GM12878 (cell line): ENCODE data around the gene OTOS. TPM values are rescaled to one million over a fixed set of nuclear protein-coding genes. Genes with fewer than 3 reads are reported as not detected.

Experiments used
- ATAC-seq: fragments of 200-7000 bp; cut with Tn5 transposase; 3 replicates; pipeline ENCODE4 v1.9.1; 2020; ENCODE audit warnings: mild to moderate bottlenecking, moderate library complexity
- BruUV-seq: library from RNA; stranded (reverse); fragments of 400-500 nt; replicated peaks from 2 replicates; lab custom pipeline; 2021; lab: Mats Ljungman, UMichigan
- CTCF ChIA-PET: fragments of 300-600 bp; sonication (Branson Sonifier 250); formaldehyde crosslinking; extraction: SDS; loops from one replicate; lab custom pipeline; 2021; ENCODE audit warnings: inconsistent platforms; lab: Yijun Ruan, JAX
- POLR2A ChIA-PET: fragments of 350-600 bp; formaldehyde crosslinking; extraction: SDS; loops from one replicate; lab custom pipeline; 2021; ENCODE audit warnings: inconsistent platforms; lab: Charles Lee
- RAD21 ChIA-PET: fragments of 300-600 bp; sonication (Branson Sonifier 250); formaldehyde crosslinking; loops from one replicate; lab custom pipeline; 2023; ENCODE audit warnings: antibody characterized with exemption; ENCODE audit not compliant: unreplicated experiment; lab: Charles Lee
- SMC1A ChIA-PET: fragments of 300-600 bp; sonication (Branson Sonifier 250); formaldehyde crosslinking; loops from one replicate; lab custom pipeline; 2023; ENCODE audit not compliant: unreplicated experiment, uncharacterized antibody; lab: Charles Lee
- DNase-seq: peaks from one replicate; pipeline ENCODE4 v3.0.0-alpha.2; 2011; ENCODE audit warnings: low read depth, low spot score
- FAIRE-seq: peaks from 3 replicates; lab custom pipeline; 2011; peaks lifted over from hg19 to GRCh38; lab: Jason Lieb, UNC
- H2AFZ ChIP-seq: 2 replicates; pipeline ENCODE4 v1.6.0; 2011; ENCODE audit warnings: low read depth, low read length, control low read depth; ENCODE audit not compliant: control insufficient read depth
- H3K27ac ChIP-seq: 2 replicates; pipeline ENCODE4 v1.5.1; 2011; ENCODE audit warnings: control low read depth; ENCODE audit not compliant: control insufficient read depth, insufficient read depth
- H3K27me3 ChIP-seq, 2 experiments: replicated peaks in 1 of 2; 2 replicates each; pipeline versions ENCODE4 v1.6.0 to v1.6.1; 2011; ENCODE audit warnings: low read length in 1 of 2; ENCODE audit not compliant: control insufficient read depth in 2 of 2, insufficient read depth in 2 of 2
- H3K36me3 ChIP-seq, 2 experiments: 2 replicates each; pipeline ENCODE4 v1.5.1; 2011; ENCODE audit warnings: low read length in 1 of 2; ENCODE audit not compliant: control insufficient read depth in 2 of 2, insufficient read depth in 2 of 2
- H3K4me1 ChIP-seq: 2 replicates; pipeline ENCODE4 v1.6.1; 2011; ENCODE audit warnings: mild to moderate bottlenecking, low read length, moderate library complexity, mixed read lengths; ENCODE audit not compliant: control insufficient read depth, insufficient read depth
- H3K4me2 ChIP-seq: 2 replicates; pipeline ENCODE4 v1.6.0; 2011; ENCODE audit warnings: control low read depth; ENCODE audit not compliant: control insufficient read depth, insufficient read depth
- H3K4me3 ChIP-seq: fragments of 200-600 bp; sonication (generic); 2 replicates; pipeline ENCODE4 v1.5.1; 2016
- H3K79me2 ChIP-seq: 2 replicates; pipeline ENCODE4 v1.6.0; 2011; ENCODE audit warnings: low read length; ENCODE audit not compliant: control insufficient read depth, insufficient read depth
- H3K9ac ChIP-seq: 2 replicates; pipeline ENCODE4 v1.8.0; 2011; ENCODE audit warnings: low read length, control low read depth, mixed read lengths; ENCODE audit not compliant: control insufficient read depth, insufficient read depth
- H3K9me3 ChIP-seq: replicated peaks from 3 replicates; pipeline ENCODE4 v1.5.1; 2011; ENCODE audit warnings: mild to moderate bottlenecking, low read length; ENCODE audit not compliant: control insufficient read depth, insufficient read depth
- H4K20me1 ChIP-seq: 2 replicates; pipeline ENCODE4 v1.6.0; 2011; ENCODE audit not compliant: control insufficient read depth, insufficient read depth
- RCOR1 ChIP-seq: conservative IDR thresholded peaks from 2 replicates; pipeline ENCODE4 v1.6.1; 2012; ENCODE audit warnings: low read depth, low read length, improper control_type of control experiment
- ZNF384 ChIP-seq: IDR thresholded peaks from 2 replicates; pipeline ENCODE4 v1.6.1; 2012; ENCODE audit warnings: low read depth, mild to moderate bottlenecking, low read length, improper control_type of control experiment, borderline replicate concordance
- WGBS: methylation state at CpG from one replicate; pipeline ENCODE4 v1.1.6; 2016; ENCODE audit warnings: low lambda C conversion rate; ENCODE audit not compliant: insufficient replicate concordance, insufficient coverage; ENCODE audit errors: missing lambda C conversion rate; 5-methylcytosine and 5-hydroxymethylcytosine counted together
- in situ Hi-C: fragments of 300-500 bp; cut with MboI; formaldehyde crosslinking; loops from 9 replicates; pipeline ENCODE4 v1.14.3; 2018; ENCODE audit warnings: mixed read lengths
- intact Hi-C: fragments of 100-400 bp; cut with micrococcal nuclease; formaldehyde crosslinking; loops from one replicate; pipeline ENCODE4 v1.14.2; 2022; ENCODE audit not compliant: unreplicated experiment
- polyA plus RNA-seq, 11 experiments: library from polyadenylated mRNA; depleted of rRNA in 4 of 11; unstranded in 6 of 11; stranded (reverse) in 5 of 11; fragments of >200 nt; fragmentation: Nextera tagmentation in 4 of 11; fragmentation: Illumina TruSeq in 1 of 11; extraction: Ambion mirVana in 4 of 11; extraction: Trizol in 1 of 11; gene quantifications; 1 replicate in 1 of 11; 2 replicates in 10 of 11; pipeline versions ENCODE4 v1.2.1 to v1.2.3, GENCODE V29; 2011 to 2016; ENCODE audit warnings: inconsistent platforms in 2 of 11, missing spikeins in 2 of 11, low read depth in 1 of 11
- total RNA-seq, 4 experiments: library from RNA; depleted of rRNA in 3 of 4; stranded (reverse); fragments of >200 nt in 3 of 4; fragmentation: Illumina TruSeq in 1 of 4; extraction: Trizol in 1 of 4; gene quantifications; 2 replicates each; pipeline versions ENCODE4 v1.2.1 to v1.2.3, GENCODE V29; 2013 to 2021
- TF ChIP-seq, protein P1 (sequence below): fragments of 450-650 bp; IDR thresholded peaks from 2 replicates; pipeline ENCODE4 v1.6.1; 2014; ENCODE audit warnings: mild to moderate bottlenecking

The OTOS gene
- total and polyA plus RNA-seq, 10 of the 15 experiments (the other 5 are each of a cell fraction or from before 2014, with no cell fraction given): not detected

DNA sequence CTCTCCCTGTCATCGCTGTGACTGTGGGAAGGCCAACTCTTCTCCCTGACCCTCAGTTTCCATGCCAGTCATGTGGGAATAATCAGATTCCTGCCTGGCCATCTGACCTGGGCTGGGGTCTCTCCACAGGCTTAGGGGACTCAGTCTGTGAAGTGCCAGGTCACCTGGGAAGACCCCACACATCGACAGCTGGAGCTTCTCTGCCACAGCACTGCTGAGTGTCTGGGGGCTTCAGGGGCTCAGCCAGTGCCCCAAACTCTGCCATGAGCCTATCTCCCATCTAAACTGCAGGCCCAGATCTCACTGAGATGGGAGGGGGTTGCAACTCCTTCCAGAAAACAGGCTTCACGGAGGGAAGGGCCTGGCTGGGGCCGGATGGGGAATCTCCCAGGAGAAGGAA lies 42.0 kb upstream of the OTOS start:
- Histone ChIP-seq H3K4me2 (no peak overlapping the region), H3K27ac (no peak overlapping the region), H2AFZ (no peak overlapping the region), H4K20me1 (no peaks in the 10 kb centered on the region), H3K36me3 (no peaks in the 10 kb centered on the region), H3K9me3 (no peaks in the 10 kb centered on the region; the same call in 2 of the 3 replicates), H3K79me2 (no peaks in the 10 kb centered on the region), H3K9ac (no peak overlapping the region), H3K4me1 (peaks cover 3% of the 10 kb centered on the region; the same call in 1 of the 2 replicates), H3K27me3 (no peaks in the 10 kb centered on the region; a peak in 1 of 4 replicates), H3K4me3 (no peak overlapping the region)
- in situ Hi-C loops: no loop called here
- 9% methylated on average over 4 of the region's 4 CpGs for WGBS
- no peak for FAIRE-seq
- SMC1A ChIA-PET: no interaction called here
- intact Hi-C loops: no loop called here
- BruUV-seq: no TSS peak
- ATAC-seq: no peak
- DNase-seq: no peak
- RAD21 ChIA-PET: no interaction called here
- TF ChIP-seq ZNF384: no peak
- TF ChIP-seq, protein P1, sequence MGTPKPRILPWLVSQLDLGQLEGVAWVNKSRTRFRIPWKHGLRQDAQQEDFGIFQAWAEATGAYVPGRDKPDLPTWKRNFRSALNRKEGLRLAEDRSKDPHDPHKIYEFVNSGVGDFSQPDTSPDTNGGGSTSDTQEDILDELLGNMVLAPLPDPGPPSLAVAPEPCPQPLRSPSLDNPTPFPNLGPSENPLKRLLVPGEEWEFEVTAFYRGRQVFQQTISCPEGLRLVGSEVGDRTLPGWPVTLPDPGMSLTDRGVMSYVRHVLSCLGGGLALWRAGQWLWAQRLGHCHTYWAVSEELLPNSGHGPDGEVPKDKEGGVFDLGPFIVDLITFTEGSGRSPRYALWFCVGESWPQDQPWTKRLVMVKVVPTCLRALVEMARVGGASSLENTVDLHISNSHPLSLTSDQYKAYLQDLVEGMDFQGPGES: no peak
- POLR2A ChIA-PET: no interaction called here
- CTCF ChIA-PET: no interaction called here

DNA sequence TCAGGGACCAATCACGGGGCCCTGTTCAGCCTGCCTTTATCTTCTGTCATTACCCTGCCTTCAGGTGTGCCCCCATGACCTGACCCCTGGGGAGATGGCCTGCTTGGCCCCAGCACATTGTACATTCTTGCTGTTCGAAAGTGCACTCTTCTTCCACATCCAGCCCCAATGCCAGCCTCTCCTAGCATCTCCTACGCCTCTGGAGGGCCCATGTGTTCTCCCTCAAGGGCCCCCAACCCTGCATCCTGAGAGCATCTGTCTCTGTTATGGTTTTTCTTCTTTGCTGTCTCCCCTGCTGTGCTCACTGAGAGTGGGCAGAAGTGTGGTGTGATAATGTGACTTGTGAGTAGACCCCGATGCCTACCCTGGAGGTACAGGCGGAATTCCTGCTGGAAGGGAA lies 41.5 kb upstream of the OTOS start:
- no peak overlapping the region for H3K4me3 ChIP-seq
- DNase-seq: no peak
- SMC1A ChIA-PET: no interaction called here
- no peak for ATAC-seq
- no peaks in the 10 kb centered on the region; a peak in 1 of 4 replicates for H3K27me3 ChIP-seq
- H3K79me2 ChIP-seq: no peaks in the 10 kb centered on the region
- CTCF ChIA-PET: no interaction called here
- POLR2A ChIA-PET: no interaction called here
- no peak overlapping the region for H2AFZ ChIP-seq
- intact Hi-C loops (no loop called here), in situ Hi-C loops (no loop called here)
- H3K27ac ChIP-seq: no peak overlapping the region
- H3K9me3 ChIP-seq: no peaks in the 10 kb centered on the region
- TF ChIP-seq RCOR1: no peak
- peaks cover 3% of the 10 kb centered on the region; the same call in 1 of the 2 replicates for H3K4me1 ChIP-seq
- no peaks in the 10 kb centered on the region for H4K20me1 ChIP-seq
- FAIRE-seq: no peak
- RAD21 ChIA-PET: no interaction called here
- WGBS: 9% methylated on average over 5 of the region's 5 CpGs
- no peak overlapping the region for H3K9ac ChIP-seq
- no peak overlapping the region for H3K4me2 ChIP-seq
- H3K36me3 ChIP-seq: no peaks in the 10 kb centered on the region
- BruUV-seq: no TSS peak
